Measurements from ENCODE around the gene AUTS2.

DNA sequence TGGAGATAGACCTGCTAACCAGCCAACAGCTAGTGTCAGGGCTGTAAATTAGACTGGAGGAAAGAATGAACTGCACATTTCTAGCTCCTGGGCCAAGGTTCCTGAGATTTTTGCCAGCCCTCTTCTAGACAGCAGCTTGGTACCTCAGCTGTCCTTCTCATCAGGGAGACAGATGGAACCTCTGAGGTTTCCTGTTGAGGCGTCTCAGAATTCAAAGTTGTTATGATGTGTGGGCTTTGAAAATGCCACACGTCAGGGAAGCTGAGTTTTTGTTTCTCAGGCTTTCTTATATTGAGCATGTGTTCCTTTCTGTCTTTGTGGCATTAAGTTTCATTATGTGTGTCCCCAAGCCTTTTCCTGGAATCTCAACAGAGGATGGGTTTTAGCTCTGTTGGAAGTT, 736.6 kb downstream of the AUTS2 start:
- TF ChIP-seq POLR2A (IDR thresholded peaks at IDR 0.05; ENCODE audit: low read depth, low read length) (no peak), POLR2AphosphoS5 (IDR thresholded peaks at IDR 0.05; ENCODE audit: low read depth, low read length) (no peak), SPI1 (IDR thresholded peaks at IDR 0.05; ENCODE audit: low read depth, low read length) (no peak)

Measured in GM12891 (cell line).